Amniotic stem cell (primary cell): ENCODE measurements around the gene RASD1.

Experiments used
- DNase-seq: peaks from one replicate; lab custom pipeline; 2025; lab: John Stamatoyannopoulos, UW

Gene RASD1

GRCh38 chr17:17510456-17511292, 14.5 kb upstream of the RASD1 start:
- no peak for DNase-seq

DNA sequence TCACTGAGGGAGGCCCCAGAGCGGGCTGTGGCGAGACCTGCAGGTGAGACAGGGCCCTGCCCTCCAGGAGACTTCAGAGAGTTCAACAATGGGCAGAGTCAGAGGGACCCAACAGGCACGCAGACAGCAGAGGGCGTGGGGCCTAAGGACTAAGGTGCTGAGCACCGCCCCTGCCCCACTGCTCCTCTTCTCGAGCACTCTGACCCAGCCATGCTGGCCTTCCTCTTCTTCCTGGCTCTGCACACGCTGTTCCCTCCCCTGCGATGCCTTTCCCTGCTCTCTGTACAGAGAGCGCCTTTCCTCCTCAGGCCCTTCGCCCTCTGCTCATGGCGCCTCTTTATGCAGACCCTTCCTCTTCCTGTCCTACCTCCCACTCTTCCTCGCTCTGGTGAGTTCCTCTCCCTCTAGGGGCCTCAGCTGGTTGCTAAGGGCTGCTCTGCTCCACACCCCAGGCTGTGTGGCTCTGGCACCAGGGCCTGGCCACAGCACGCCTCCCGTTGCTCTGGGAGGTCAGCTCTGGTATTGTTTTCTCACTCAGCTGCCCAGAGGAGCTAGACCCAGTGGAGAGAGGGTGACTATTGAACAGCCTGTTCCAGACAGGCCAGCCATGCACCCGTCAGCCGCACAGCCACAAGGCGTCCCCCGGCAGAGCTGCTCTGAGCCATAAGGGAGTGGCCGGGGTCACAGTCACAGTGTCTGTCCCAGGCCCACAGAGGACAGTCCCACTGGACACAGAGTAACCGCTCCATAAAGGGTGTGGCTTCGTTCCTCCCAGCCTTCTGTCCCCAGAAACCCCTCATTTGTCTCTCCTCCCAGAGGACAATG, 13.6 kb upstream of the RASD1 start:
- no peak for DNase-seq

DNA sequence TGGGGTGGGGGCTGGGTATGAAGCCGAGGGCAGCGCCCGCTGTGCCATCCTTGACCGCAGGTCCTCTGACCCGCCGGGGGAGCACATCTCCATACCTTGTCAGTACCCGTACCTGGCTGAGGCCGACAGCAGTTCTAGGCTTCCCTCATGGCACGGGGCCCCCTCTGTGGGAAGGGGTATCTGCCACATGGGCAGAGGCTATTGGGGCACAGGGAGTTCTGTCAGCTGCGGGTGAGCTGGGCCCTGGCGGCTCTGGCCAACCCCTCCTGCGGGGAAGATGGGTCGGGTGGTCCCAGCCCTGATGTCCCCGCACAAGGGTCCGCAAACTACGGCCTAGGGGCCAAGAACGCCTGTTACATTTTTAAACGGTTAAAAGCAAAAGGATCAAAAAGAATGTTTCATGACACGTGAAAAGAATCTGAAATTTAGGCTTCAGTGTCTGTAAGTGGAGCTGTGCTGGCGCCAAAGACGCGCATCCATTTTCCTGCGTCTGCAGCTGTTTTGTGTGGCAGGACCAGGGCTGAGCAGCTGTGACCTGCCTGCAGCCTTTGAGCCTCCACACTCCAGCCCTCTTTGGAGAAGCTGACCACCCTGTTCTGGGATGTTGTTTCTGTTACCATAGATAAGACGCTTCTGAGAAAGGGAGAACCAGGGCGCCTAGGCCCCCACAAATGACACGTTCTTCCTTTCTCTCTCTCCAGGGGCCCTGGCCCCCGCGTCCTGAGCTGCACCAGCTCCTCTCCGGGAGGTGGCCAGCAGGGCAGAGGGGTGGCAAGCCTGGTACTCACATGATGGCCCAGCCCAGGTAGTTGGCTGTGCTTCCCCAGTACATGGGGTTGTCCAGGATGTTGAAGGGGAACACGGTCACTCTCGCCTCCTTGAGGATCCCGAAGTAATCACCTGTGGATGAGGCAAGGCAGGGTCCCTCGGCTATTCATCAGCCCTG, 12.7 kb upstream of the RASD1 start:
- no peak for DNase-seq

- DNase-seq: no peak
Observed at GRCh38 chr17:17508019-17508535, 11.9 kb upstream of the RASD1 start.

DNA sequence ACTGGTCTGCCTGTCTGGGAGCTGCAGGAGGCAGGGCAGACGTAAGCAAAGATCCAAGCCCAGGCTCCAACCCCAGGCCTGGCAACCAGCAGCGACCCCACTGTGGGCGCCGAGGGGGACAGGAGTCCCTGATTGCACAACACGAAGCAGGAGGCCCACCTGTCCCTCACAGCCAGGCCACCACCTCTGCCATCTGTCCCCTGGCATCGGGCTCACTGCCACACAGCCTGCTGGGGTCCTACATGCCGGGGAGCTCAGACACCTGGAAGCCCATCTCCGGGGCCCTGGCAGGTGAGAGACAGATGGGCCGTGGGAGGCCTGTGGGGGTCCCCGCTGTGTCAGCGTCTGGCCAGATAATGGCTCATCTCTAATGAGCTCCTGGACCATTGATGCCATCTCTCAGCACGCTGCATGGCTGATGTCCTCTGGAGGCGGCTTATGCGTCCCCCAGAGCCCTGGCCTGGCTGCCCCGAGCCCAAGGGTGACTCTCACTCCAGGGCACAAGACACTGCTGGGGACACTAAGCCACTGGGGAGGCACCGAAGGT, 11.3 kb upstream of the RASD1 start:
- DNase-seq: no peak

DNA sequence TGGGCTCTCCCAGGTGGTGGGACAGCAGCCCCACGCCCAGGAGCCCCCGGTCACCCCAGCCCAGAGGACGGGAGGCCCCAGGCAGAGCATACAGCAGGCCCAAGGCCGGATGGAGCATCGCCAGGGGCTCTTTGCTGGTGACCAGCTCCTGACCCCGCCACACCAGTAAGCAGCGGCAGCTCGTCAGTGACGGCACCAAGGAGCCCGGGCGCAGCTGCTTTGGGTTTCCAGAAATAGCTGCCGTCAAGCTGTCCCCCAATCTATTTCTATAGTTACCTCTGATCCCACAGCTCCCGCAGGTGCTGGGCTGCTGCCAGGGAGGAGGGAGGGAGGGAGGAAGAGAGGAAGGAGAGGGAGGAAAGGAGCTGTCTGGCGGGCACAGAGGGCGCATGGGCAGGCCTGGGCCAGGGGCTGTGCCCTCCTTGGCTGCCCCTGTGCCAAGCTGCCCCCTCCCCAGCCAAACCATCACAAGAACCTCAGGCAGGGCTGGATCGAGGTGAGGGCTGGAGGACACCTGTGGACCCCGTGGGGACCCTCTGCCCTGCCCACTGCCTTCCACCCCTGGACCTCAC, 10.8 kb upstream of the RASD1 start:
- no peak for DNase-seq

DNA sequence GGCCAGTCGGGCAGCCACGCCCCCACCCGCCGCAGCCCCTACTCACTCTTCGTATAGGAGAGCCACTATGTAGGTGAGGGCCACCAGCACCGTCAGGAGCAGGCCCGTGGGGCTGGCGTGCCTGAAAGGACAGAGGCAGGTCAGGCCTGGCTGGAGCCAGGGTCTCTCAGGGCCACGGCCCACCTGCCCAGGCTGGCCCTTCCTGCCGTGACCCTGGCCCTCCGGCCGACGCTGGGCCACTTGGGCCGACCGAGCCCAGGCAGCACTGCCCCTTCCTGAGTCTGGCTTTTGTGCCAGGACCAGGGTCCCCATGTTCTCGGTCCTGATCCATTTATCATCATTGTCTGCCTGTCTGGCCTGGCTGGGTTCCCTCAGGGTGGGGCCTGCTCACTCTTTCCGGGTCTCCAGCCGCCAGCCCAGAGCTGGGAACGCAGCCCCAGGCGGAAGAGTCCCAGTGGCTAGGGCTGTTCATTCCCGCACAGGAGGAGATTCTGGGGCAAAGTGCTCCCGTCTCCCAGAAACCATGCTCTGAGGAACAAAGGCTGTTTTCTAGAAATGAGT, 10.1 kb upstream of the RASD1 start:
- DNase-seq: no peak

- no peak for DNase-seq
Observed at GRCh38 chr17:17505610-17506171, 9.5 kb upstream of the RASD1 start.

- no peak for DNase-seq
Observed at GRCh38 chr17:17505151-17505550, 9.0 kb upstream of the RASD1 start.

- DNase-seq: no peak
Observed at GRCh38 chr17:17504341-17505140, 8.3 kb upstream of the RASD1 start.

DNA sequence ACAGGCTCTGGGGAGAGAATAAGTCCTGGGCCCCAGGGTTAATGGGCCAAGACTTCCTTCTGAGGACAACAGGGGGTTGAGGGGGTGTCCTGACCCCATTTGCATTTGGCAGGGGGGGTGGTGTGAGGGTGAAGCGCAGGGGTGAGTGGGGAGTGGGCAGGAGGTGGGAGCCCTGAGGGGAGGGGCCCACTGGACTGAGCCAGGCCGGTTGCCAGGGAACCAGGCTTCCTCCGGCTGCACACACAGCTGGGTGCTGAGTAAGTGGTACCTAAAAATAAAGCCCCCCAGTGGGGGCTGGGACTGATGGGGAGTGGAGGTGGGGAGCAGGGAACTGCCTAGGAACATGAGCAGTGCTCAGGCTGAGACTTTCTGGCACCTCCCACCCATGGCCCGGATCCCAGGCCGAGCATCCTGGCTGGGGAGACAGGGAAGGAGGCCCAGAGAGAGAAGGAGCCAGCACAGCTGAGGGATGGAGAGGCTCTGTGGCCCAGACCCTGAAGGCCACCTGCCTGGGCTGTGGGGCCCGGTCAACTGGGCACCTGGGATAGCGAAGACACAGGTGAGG, 7.5 kb upstream of the RASD1 start:
- no peak for DNase-seq

GRCh38 chr17:17502741-17503565, 6.8 kb upstream of the RASD1 start:
- no peak for DNase-seq

DNA sequence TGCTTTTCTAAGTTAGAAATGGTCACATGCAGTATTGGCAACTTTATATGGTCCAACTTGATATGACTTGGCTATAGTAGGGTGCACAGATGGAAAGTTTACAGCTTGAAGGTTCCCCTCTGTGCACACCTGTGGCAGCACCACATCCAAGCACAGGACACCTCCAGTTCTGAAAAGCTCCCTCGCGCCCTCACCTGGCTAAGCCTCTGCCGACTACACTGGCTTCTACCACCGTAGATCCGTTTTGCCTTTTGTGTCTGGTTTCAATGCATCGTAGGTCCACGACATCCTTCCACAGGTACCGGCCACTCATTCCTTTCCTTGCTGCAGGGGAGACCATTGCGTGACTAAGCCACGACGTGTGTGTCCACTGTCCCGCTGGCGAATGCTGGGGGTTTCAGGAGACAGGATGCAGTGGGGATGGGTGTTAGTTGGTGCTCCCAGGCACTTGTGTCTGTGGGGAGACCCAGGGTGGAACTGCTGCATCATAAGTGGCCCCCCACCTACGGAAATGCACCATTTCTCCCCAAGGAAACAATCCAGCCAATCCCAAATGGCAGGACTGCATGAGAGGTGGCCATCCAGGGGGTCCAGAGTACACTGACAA, 4.9 kb upstream of the RASD1 start:
- no peak for DNase-seq

DNA sequence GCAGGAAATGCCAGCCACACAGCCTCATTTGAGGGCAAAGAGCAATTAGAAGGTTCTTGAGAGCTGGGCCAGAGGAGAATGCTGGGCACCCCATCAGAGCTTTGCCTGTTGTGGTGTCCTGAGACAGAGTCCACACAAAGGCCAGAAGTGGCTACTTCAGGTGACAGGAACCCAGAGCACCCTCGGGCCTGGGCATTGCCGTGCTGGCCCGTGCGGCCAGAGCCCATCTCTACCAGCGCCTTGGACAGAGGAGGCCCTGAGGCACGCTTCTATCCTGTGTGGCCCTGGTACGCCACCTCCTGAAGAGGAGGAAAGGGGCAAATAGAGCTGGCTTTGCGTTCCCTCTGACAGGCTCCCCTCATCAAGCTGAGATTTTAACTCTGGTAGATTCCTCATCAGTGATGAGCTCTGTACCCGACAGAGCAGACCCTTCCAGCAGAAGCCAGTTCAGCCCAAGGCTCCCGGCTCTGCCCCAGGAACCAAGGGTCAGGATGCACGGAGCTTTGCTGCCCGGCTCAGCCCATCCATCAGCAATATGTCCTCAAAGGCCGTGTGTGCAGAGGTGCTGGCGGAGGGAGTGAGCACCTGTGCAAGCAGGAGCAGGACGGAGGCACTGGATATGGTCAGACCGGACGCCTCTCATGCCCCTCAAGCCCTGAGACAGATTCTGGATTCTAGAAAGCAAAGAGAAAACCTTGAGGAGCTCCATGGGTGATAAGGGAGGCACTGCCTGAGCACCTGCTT, 3.4 kb upstream of the RASD1 start:
- no peak for DNase-seq

DNA sequence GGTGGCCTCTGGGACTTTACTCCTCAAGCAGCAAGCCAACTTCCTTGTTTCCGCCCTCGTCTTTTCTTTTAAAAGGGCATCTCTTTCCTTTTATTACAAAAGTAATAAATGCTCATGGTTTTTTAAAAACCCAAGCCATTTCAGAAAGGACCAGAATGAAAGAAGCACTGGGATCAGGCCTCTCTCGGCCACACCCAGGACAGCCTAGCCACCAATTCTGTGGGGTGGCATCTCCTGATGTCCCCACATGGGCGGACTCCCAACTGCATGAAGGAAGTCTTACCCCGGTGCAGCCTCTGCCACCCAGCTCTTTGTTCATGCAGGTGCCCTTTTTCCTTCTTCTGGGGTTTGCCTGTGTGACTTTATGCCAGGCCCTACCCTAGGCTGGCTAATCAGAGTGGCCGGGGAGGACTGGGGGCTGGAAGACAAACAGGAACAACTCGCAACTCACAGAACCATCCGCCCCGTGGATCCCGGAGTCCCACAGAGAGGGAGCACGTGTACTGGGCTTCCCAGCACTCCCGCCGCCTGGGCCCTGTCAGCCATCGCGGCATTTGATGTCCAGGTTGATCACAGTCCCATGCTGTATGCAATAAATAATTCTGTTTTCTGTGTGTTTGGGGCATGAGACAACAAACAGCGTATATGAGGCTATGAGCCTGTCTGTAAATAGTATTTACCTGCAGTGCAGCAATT, 2.6 kb upstream of the RASD1 start:
- DNase-seq: no peak

DNA sequence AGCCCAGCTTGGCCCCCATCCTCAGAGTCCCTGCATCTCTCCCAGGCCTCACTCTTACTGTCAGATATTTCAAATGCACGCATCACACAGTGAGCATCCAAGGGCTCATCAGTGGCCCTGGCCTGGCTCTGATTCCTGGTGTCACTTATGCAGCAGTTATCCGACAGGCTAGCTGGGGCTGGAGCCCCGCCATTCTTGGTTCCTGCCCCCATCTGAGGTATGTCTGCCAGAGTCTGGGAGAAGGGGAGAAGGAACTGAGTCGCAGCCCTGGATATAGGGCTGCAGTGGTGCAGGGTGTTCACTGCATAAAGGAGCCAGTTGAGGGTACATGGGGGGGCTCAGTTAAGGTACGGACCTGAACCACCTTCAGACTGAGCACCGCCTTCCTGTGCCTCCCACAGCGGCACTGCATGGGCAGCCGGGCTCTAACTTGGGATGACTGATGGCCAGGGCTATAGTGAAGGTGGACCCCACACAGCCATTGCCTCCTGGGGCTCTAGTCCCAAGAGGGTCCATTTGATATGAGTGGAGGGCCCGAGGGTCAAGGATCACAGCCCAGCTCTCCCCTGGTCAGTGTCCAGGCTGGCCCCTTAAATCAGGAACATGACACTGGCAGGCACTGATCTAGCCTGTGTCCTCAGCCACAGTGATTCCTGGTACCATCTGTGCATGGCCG, 1.8 kb upstream of the RASD1 start:
- no peak for DNase-seq
